SK-N-SH treated with all-trans-retinoic acid at 6 μM for 48 hours (cell line): ENCODE results near the gene IL20.

ENCODE experiments used
- CREB5 ChIP-seq: fragments of 250-450 bp; sonication (Bioruptor Pico); IDR thresholded peaks from 2 replicates; pipeline ENCODE4 v1.5.1; 2020; ENCODE audit warnings: low read depth, mild to moderate bottlenecking, moderate library complexity
- PATZ1 ChIP-seq: fragments of 250-450 bp; sonication (Bioruptor Pico); IDR thresholded peaks from 2 replicates; pipeline ENCODE4 v1.8.0; 2020; ENCODE audit warnings: mild to moderate bottlenecking, moderate library complexity, borderline replicate concordance
- POU6F1 ChIP-seq: fragments of 250-450 bp; sonication (Bioruptor Pico); IDR thresholded peaks from 2 replicates; pipeline ENCODE4 v1.8.0; 2021; ENCODE audit warnings: low read depth, mild to moderate bottlenecking, moderate library complexity, borderline replicate concordance
- PPARA ChIP-seq: fragments of 250-450 bp; sonication (Bioruptor Pico); IDR thresholded peaks from 2 replicates; pipeline ENCODE4 v1.5.0; 2020; ENCODE audit warnings: mild to moderate bottlenecking, borderline replicate concordance
- TOX ChIP-seq: fragments of 250-450 bp; sonication (Bioruptor Pico); IDR thresholded peaks from 2 replicates; pipeline ENCODE4 v1.8.0; 2021; ENCODE audit warnings: mild to moderate bottlenecking, moderate library complexity, borderline replicate concordance
- ZC3H10 ChIP-seq: fragments of 250-450 bp; sonication (Bioruptor Pico); IDR thresholded peaks from 2 replicates; pipeline ENCODE4 v1.5.1; 2021; ENCODE audit warnings: mild to moderate bottlenecking, moderate library complexity
- ZFP30 ChIP-seq: fragments of 450-650 bp; formaldehyde crosslinking; IDR thresholded peaks from 2 replicates; pipeline ENCODE4 v1.5.0; 2022; ENCODE audit warnings: mild to moderate bottlenecking, moderate library complexity
- ZNF70 ChIP-seq: fragments of 450-650 bp; formaldehyde crosslinking; IDR thresholded peaks from 2 replicates; pipeline ENCODE4 v1.5.0; 2020; ENCODE audit warnings: mild to moderate bottlenecking, moderate library complexity
- ZNF8 ChIP-seq: fragments of 450-650 bp; formaldehyde crosslinking; IDR thresholded peaks from 2 replicates; pipeline ENCODE4 v1.5.0; 2020; ENCODE audit warnings: mild to moderate bottlenecking, moderate library complexity

GRCh38 chr1:206868264-206868663 is 2.8 kb downstream of the IL20 start:
- TF ChIP-seq PPARA, result no peak
- no peak for TF ChIP-seq ZFP30
- no peak for TF ChIP-seq PATZ1 (CRISPR knock-in tag)
- no peak for TF ChIP-seq ZC3H10
- no peak for TF ChIP-seq ZNF8
- TF ChIP-seq TOX (CRISPR knock-in tag), result no peak
- TF ChIP-seq ZNF70, result no peak
- TF ChIP-seq POU6F1 (CRISPR knock-in tag), result no peak
- TF ChIP-seq CREB5 (CRISPR knock-in tag), result no peak
